ENCODE data around the gene ACKR3. TPM values are rescaled to one million over a fixed set of nuclear protein-coding genes. Genes with fewer than 3 reads are reported as not detected.

ACKR3 gene
- total RNA-seq, 2 experiments from 2014 or later = 0.46 to 2.1 TPM

- no peaks in the 10 kb centered on the region for H3K9me2 ChIP-seq (ENCODE audit: insufficient read depth, low read length)
- intact Hi-C loops (cut with micrococcal nuclease; ENCODE audit: unreplicated experiment) = no loop called here
- H3K4me2 ChIP-seq (ENCODE audit: low read length) = no peak overlapping the region
- DNase-seq (ENCODE audit: low spot score) = no peak
- H3K27ac ChIP-seq (ENCODE audit: low read depth, low read length, poor library complexity, severe bottlenecking) = no peak overlapping the region
- 0 out of 2 replicates have a peak, but pooled peaks cover under 1% of the 10 kb centered on the region for H3K9me3 ChIP-seq (ENCODE audit: low read length)
- H2AFZ ChIP-seq (ENCODE audit: low read length) = no peak overlapping the region
- TF ChIP-seq EZH2phosphoT487 (IDR thresholded peaks at IDR 0.05; ENCODE audit: borderline replicate concordance, low read depth, low read length) = no peak
- no peak for TF ChIP-seq CTCF (conservative IDR thresholded peaks at IDR 0.05; ENCODE audit: low read length)
- no peak overlapping the region for H3K4me3 ChIP-seq (ENCODE audit: low read depth, low read length, poor library complexity, severe bottlenecking)
- no peaks in the 10 kb centered on the region for H3K36me3 ChIP-seq (ENCODE audit: insufficient read depth, low read length)
- no peaks in the 10 kb centered on the region for H4K20me1 ChIP-seq (ENCODE audit: insufficient read depth, low read length)
- H3K79me2 ChIP-seq (ENCODE audit: insufficient read depth, low read depth, low read length) = no peaks in the 10 kb centered on the region
- ChIA-PET CTCF (ENCODE audit: unreplicated experiment) (no interaction called here), POLR2A (no interaction called here)
- no TSS peak for BruUV-seq (replicated peaks)
- H3K4me1 ChIP-seq (ENCODE audit: insufficient read depth, low read length, poor library complexity, severe bottlenecking) = no peaks in the 10 kb centered on the region
Observed at GRCh38 chr2:236587861-236588815, 18.5 kb downstream of the ACKR3 start.

- ChIA-PET CTCF (ENCODE audit: unreplicated experiment) (no interaction called here), POLR2A (no interaction called here)
- TF ChIP-seq CTCF (conservative IDR thresholded peaks at IDR 0.05; ENCODE audit: low read length) (no peak), EZH2phosphoT487 (IDR thresholded peaks at IDR 0.05; ENCODE audit: borderline replicate concordance, low read depth, low read length) (no peak)
- intact Hi-C loops (cut with micrococcal nuclease; ENCODE audit: unreplicated experiment) = no loop called here
- no peak overlapping the region for H3K27ac ChIP-seq (ENCODE audit: low read depth, low read length, poor library complexity, severe bottlenecking)
- H3K79me2 ChIP-seq (ENCODE audit: insufficient read depth, low read depth, low read length) = no peaks in the 10 kb centered on the region
- peaks cover 8% of the 10 kb centered on the region; the same call in 1 of the 2 replicates for H3K9me3 ChIP-seq (ENCODE audit: low read length)
- no peak overlapping the region for H3K4me2 ChIP-seq (ENCODE audit: low read length)
- no peak overlapping the region for H2AFZ ChIP-seq (ENCODE audit: low read length)
- DNase-seq (ENCODE audit: low spot score) = no peak
- H4K20me1 ChIP-seq (ENCODE audit: insufficient read depth, low read length) = no peaks in the 10 kb centered on the region
- no peak overlapping the region for H3K4me3 ChIP-seq (ENCODE audit: low read depth, low read length, poor library complexity, severe bottlenecking)
- no peaks in the 10 kb centered on the region for H3K36me3 ChIP-seq (ENCODE audit: insufficient read depth, low read length)
- H3K9me2 ChIP-seq (ENCODE audit: insufficient read depth, low read length) = no peaks in the 10 kb centered on the region
- no peaks in the 10 kb centered on the region for H3K4me1 ChIP-seq (ENCODE audit: insufficient read depth, low read length, poor library complexity, severe bottlenecking)
- no TSS peak for BruUV-seq (replicated peaks)
Observed at GRCh38 chr2:236588932-236589592, 19.4 kb downstream of the ACKR3 start.
